Right atrium auricular region (tissue), 2 donors: ENCODE measurements around the gene FNDC10. TPM values are rescaled to one million over a fixed set of nuclear protein-coding genes. Genes with fewer than 3 reads are reported as not detected.
"Not testable (repeated sequence)": the region's sequence is repeated elsewhere in the genome, so short reads cannot be mapped to it uniquely, and the experiment has no call there.

ENCODE experiments used
- DNase-seq: peaks from one replicate; pipeline ENCODE4 v3.0.0-alpha.2; 2019; ENCODE audit warnings: low spot score
- H3K27ac ChIP-seq, 2 donors: fragments of 200-600 bp; sonication (generic); 1 replicate in 1 of 2; 2 replicates in 1 of 2; pipeline ENCODE4 v1.5.1; 2016 to 2019
- H3K27me3 ChIP-seq, 2 donors: fragments of 200-600 bp; sonication (generic); one replicate each; pipeline versions ENCODE4 v1.5.1 to v1.6.0; 2017 to 2019
- H3K36me3 ChIP-seq: fragments of 200-600 bp; sonication (generic); one replicate; pipeline ENCODE4 v1.5.1; 2016
- H3K4me1 ChIP-seq, 2 donors: fragments of 200-600 bp; sonication (generic); one replicate each; pipeline versions ENCODE4 v1.5.1 to v1.6.0; 2017 to 2019
- H3K4me3 ChIP-seq, 2 donors: fragments of 200-600 bp; sonication (generic); 1 replicate in 1 of 2; 2 replicates in 1 of 2; pipeline ENCODE4 v1.5.1; 2017 to 2019; ENCODE audit warnings: mild to moderate bottlenecking in 1 of 2, moderate library complexity in 1 of 2
- H3K9me3 ChIP-seq, 2 donors: fragments of 200-600 bp; sonication (generic); one replicate each; pipeline ENCODE4 v1.5.1; 2019
- total RNA-seq, 2 donors: library from RNA; depleted of rRNA; stranded (reverse); fragments of >200 nt; gene quantifications; one replicate each; pipeline ENCODE4 v1.1.0, GENCODE V29; 2016
- TF ChIP-seq, protein P1 (sequence below), 2 donors: fragments of 200-600 bp; sonication (generic); IDR thresholded peaks; one replicate each; pipeline ENCODE4 v1.5.1; 2019; ENCODE audit warnings: antibody characterized with exemption in 2 of 2

FNDC10 gene
- total RNA-seq, 2 donors from 2014 or later: 2.5 to 2.7 TPM

DNA sequence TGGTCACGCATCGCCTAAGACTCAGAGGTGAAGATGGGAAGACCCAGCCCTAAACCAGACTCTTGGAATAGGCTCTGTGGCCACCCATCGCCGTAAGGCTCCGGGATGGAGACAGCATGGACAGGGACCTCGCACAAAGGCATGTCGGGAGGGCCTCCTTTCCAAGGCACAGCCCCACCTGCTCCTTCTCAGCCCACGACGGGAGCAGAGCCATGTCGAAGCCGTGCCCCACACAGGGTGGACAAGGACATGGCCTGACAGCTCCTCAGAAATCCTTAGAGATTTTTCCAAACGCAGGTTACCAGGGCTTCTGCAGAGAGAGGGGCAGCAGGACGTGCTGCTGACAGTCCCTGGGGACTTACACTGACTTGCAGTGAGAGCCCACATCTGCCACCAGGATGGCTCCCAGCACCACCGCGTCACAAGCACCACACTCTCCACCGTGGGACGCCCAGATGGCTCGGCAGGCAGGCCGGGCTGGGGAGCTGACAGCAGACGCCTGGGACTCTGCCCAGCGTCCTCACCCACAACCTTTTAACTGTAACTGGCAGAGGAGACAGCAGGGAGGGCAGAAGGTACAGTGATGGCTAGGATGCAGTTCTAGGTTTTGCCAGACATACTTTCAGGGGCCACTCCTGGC is 37.3 kb downstream of the FNDC10 start:
- Histone ChIP-seq H3K4me3 (no peak overlapping the region), H3K27ac (peak overlapping the region in 1 of 2 donors; percentile 32), H3K4me1 (peaks cover 0 to 20% of the 10 kb centered on the region in 2 donors), H3K27me3 (no peaks in the 10 kb centered on the region), H3K9me3 (no peaks in the 10 kb centered on the region), H3K36me3 (peaks cover 48% of the 10 kb centered on the region)
- no peak for DNase-seq
- TF ChIP-seq, protein P1, sequence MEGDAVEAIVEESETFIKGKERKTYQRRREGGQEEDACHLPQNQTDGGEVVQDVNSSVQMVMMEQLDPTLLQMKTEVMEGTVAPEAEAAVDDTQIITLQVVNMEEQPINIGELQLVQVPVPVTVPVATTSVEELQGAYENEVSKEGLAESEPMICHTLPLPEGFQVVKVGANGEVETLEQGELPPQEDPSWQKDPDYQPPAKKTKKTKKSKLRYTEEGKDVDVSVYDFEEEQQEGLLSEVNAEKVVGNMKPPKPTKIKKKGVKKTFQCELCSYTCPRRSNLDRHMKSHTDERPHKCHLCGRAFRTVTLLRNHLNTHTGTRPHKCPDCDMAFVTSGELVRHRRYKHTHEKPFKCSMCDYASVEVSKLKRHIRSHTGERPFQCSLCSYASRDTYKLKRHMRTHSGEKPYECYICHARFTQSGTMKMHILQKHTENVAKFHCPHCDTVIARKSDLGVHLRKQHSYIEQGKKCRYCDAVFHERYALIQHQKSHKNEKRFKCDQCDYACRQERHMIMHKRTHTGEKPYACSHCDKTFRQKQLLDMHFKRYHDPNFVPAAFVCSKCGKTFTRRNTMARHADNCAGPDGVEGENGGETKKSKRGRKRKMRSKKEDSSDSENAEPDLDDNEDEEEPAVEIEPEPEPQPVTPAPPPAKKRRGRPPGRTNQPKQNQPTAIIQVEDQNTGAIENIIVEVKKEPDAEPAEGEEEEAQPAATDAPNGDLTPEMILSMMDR (IDR thresholded peaks at IDR 0.05): no peak

DNA sequence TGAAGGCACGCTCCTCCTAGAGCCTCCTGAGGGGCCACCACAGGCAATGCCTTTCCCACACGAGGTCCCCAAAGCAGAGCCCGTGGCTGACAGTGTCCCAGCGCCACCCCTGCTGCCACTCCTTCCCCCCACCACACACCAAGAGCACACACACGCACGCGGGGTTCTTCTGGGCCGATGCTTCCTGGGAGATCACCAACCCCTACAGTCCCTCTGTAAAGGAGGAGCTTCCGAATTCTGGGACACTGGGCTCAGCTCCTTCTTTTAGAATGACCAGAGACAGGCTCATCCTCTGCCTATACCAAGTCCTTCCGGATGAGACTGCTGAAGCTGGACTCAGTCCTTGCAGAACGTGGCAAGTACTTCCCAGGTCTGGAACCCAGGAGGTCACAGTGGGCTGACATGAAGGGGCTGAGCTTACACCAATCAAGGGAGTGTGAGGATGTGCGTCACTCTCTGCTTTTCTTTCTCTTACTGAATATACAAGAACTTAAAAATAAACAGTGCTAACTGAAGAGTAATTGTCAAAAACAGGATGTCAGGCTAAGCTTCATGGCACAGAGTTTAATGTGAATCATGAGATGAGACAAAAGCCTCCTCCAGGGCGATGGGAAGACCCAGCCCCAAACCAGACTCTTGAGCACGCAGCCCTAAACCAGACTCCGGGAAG is 38.0 kb downstream of the FNDC10 start:
- Histone ChIP-seq H3K9me3 (no peaks in the 10 kb centered on the region), H3K4me3 (no peak overlapping the region), H3K27ac (peak overlapping the region in 1 of 2 donors; percentile 32), H3K27me3 (no peaks in the 10 kb centered on the region), H3K36me3 (peaks cover 48% of the 10 kb centered on the region), H3K4me1 (peaks cover 0 to 13% of the 10 kb centered on the region in 2 donors)
- TF ChIP-seq, protein P1 (IDR thresholded peaks at IDR 0.05): no peak
- DNase-seq: no peak

DNA sequence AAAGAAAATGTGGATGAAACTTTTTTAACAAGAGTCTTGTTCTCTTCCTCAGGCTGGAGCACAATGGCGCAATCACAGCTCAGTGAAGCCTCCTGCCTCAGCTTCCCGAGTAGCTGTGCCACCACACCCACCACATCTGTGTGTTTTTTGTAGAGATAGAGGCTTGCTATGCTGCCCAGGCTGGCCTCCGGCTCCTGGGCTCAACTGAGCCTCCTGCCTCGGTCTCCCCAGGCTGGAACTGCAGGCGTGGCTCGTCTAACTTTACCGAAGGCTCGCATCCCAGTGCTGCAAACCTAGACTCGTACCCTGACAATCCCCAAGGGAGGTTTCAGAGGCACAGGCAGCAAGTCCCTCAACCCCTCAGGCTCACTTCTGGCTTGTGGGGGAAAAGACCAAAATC is 39.8 kb downstream of the FNDC10 start:
- Histone ChIP-seq H3K4me1 (peaks cover 0 to 10% of the 10 kb centered on the region in 2 donors), H3K27me3 (no peaks in the 10 kb centered on the region), H3K36me3 (peaks cover 48% of the 10 kb centered on the region), H3K9me3 (no peaks in the 10 kb centered on the region), H3K27ac (no peak overlapping the region), H3K4me3 (no peak overlapping the region)
- DNase-seq: no peak
- TF ChIP-seq, protein P1 (IDR thresholded peaks at IDR 0.05): no peak

DNA sequence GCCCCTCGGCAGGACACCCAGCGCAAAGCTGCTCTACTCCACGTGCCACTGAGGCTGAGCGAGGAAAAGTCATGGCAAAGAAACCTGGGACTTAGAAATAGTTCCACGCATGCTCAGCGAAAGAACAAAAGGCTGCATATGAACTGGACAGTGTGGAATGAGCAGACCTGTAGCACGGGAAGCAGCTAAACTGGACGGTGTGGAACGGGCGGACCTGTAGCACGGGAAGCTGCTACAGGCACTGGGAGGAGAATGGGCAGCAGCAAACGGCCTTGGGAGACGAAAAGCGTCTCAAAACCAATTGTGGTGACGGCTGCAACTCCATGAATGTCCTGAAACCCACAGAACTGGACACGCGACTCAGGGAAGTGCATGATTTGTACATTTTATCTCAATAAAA is 40.9 kb downstream of the FNDC10 start:
- TF ChIP-seq, protein P1 (IDR thresholded peaks at IDR 0.05): no peak
- Histone ChIP-seq H3K36me3 (peaks cover 40% of the 10 kb centered on the region), H3K9me3 (no peaks in the 10 kb centered on the region), H3K4me3 (no peak overlapping the region), H3K27ac (no peak overlapping the region), H3K4me1 (peaks cover 0 to 16% of the 10 kb centered on the region in 2 donors), H3K27me3 (no peaks in the 10 kb centered on the region)
- no peak for DNase-seq

DNA sequence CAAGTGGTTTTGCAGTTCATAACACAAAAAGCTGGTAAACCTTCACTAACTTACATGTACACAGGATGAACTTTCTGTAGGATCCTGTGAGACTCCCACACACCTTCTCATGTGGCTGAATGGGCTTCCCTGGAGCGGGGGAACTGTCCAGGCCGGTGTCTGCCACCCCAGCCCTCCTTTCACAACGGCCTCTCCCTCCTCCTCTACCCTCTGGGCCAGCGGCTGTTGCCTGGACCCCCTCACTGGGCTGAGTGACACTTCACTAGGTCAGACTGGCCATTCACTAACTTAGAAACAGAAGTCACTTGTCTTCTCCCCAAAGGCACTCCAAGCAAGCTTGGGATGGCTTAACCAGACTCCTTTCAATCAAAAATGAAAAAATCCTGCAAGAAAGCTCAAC is 41.3 kb downstream of the FNDC10 start:
- peaks cover 35% of the 10 kb centered on the region for H3K36me3 ChIP-seq

DNA sequence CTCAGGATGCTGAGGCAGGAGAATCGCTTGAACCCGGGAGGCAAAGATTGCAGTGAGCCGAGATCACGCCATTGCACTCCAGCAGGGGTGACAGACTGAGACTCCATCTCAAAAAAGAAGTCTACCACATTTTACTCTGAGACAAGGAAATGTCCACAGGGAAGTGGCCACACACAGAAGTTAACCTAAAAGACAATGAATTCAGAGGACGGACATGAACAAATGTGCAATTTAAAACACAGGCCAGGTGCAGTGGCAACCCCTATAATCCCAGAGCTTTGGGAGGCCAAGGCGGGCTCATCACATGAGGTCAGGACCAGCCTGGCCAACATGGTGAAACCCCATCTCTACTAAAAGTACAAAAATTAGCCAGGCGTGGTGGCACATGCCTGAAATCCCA is 42.2 kb downstream of the FNDC10 start:
- not testable (repeated sequence) for H3K9me3 ChIP-seq, H3K4me3 ChIP-seq, H3K27me3 ChIP-seq, DNase-seq, H3K27ac ChIP-seq
- Histone ChIP-seq H3K4me1 (peaks cover 0 to 10% of the 10 kb centered on the region in 2 donors), H3K36me3 (peaks cover 26% of the 10 kb centered on the region)

More for the DNA sequence above, 41.3 kb downstream of the FNDC10 start:
- Histone ChIP-seq H3K27ac (no peak overlapping the region), H3K4me1 (peaks cover 0 to 11% of the 10 kb centered on the region in 2 donors), H3K9me3 (no peaks in the 10 kb centered on the region), H3K27me3 (no peaks in the 10 kb centered on the region), H3K4me3 (no peak overlapping the region)
- DNase-seq: no peak
- TF ChIP-seq, protein P1 (IDR thresholded peaks at IDR 0.05): no peak

DNA sequence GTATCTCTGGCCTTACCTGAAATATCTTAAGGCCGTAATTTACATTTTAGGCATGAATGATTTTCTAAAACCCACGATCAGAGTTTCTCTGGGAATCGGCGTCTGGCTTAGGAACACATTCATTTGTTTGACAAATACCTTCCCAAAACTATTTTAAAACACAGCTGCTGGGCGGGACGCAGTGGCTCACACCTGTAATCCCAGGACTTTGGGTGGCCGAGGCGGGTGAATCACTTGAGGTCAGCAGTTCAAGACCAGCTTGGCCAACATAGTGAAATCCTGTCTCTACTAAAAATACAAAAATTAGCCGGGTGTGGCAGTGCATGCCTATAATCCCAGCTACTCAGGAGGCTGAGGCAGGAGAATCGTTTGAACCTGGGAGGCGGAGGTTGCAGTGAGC is 43.0 kb downstream of the FNDC10 start:
- Histone ChIP-seq H3K4me1 (peaks cover 0 to 10% of the 10 kb centered on the region in 2 donors), H3K36me3 (peaks cover 19% of the 10 kb centered on the region)
- not testable (repeated sequence) for DNase-seq, H3K9me3 ChIP-seq, H3K27ac ChIP-seq, H3K27me3 ChIP-seq, H3K4me3 ChIP-seq
